ENCODE data around the gene NIM1K.

GRCh38 chr5:43304525-43304924, 112.5 kb downstream of the NIM1K start:
- no peak for TF ChIP-seq POLR2AphosphoS5 (IDR thresholded peaks at IDR 0.05)
- no peak for TF ChIP-seq CTCF (IDR thresholded peaks at IDR 0.05)
- TF ChIP-seq POLR2A (IDR thresholded peaks at IDR 0.05; ENCODE audit: low read depth): no peak
- no peak for TF ChIP-seq EP300 (IDR thresholded peaks at IDR 0.05)

Data from esophagus muscularis mucosa (tissue), 4 donors.